Measurements from ENCODE around the gene CGB1. TPM values are rescaled to one million over a fixed set of nuclear protein-coding genes. Genes with fewer than 3 reads are reported as not detected.
"Not testable (repeated sequence)": the region's sequence is repeated elsewhere in the genome, so short reads cannot be mapped to it uniquely, and the experiment has no call there.

Gene CGB1
- total and polyA plus RNA-seq, 9 of the 15 experiments (the other 6 are each of a cell fraction or from before 2014, with no cell fraction given), result not detected

DNA sequence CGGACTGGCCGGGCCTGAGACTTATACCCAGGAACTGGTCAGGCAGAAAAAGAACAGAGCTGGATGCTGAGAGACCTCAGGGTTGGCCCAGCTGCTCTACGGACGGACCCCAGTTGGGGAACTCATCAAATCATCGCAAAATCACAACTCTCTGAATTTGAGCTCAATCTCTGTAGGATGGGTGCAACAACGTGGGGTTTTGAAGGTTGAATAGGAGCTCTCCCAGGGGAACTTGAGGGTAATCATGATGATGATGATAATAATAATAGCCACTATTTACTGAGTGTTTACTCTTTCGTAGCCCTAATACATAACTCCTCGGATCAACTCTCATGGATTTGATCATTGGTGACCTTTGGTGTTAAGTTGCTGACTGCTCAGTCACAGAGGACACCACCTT lies 6.4 kb downstream of the CGB1 start:
- 30% methylated on average over 4 of the region's 8 CpGs for WGBS (ENCODE audit: insufficient coverage, low coverage, missing lambda C conversion rate)
- H3K9me3 ChIP-seq (replicated peaks; ENCODE audit: control insufficient read depth, insufficient read depth, low read depth, low read length); H3K36me3 ChIP-seq (ENCODE audit: control insufficient read depth, insufficient read depth, low read length); H3K79me2 ChIP-seq (ENCODE audit: control insufficient read depth, insufficient read depth, low read length); intact Hi-C loops (cut with micrococcal nuclease); H3K4me2 ChIP-seq (ENCODE audit: insufficient read depth, low read length); H3K27me3 ChIP-seq (ENCODE audit: control insufficient read depth in 2 of 2, insufficient read depth in 2 of 2, low read length in 2 of 2); H3K4me3 ChIP-seq; ATAC-seq; BruUV-seq (replicated peaks); H3K9ac ChIP-seq (ENCODE audit: insufficient read depth in 1 of 2, low read depth in 2 of 2, low read length in 2 of 2); H3K4me1 ChIP-seq (replicated peaks in 1 of 2; ENCODE audit: control insufficient read depth in 2 of 2, insufficient read depth in 2 of 2, low read length in 2 of 2); POLR2A ChIA-PET; H2AFZ ChIP-seq (ENCODE audit: low read depth, low read length); H3K9me1 ChIP-seq (ENCODE audit: control insufficient read depth, insufficient read depth, low read length); FAIRE-seq; H4K20me1 ChIP-seq (replicated peaks; ENCODE audit: control insufficient read depth, insufficient read depth, low read length); DNase-seq (ENCODE audit: extremely low read depth in 1 of 4, low spot score in 3 of 4); CTCF ChIA-PET (ENCODE audit: low intra/inter-chr PET ratio); H3K27ac ChIP-seq (ENCODE audit: extremely low read depth, low read depth, low read length); in situ Hi-C loops (cut with MboI): not testable (repeated sequence)

DNA sequence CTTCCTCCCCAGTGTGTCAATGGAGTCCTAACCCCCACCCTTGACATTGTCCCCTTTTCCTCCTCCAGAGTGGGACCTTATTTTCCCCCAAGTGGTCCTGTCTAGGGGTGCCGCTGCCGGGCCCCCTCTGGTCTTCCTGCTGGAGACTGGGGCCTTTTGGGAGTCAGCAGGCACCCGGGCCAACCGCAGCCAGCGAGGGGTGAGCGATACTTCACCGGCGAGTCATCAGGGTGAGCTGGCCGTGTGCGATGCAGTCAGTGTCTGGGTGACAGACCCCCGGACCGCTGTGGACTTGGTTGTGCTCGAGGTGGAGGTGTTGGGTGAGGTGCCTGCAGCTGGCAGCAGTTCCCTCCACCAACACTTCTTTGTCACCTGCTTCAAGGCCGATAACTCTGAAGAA lies 6.9 kb downstream of the CGB1 start:
- 48% methylated on average over 7 of the region's 14 CpGs for WGBS (ENCODE audit: insufficient coverage, low coverage, missing lambda C conversion rate)
- H3K4me2 ChIP-seq (ENCODE audit: insufficient read depth, low read length); CTCF ChIA-PET (ENCODE audit: low intra/inter-chr PET ratio): not testable (repeated sequence)

DNA sequence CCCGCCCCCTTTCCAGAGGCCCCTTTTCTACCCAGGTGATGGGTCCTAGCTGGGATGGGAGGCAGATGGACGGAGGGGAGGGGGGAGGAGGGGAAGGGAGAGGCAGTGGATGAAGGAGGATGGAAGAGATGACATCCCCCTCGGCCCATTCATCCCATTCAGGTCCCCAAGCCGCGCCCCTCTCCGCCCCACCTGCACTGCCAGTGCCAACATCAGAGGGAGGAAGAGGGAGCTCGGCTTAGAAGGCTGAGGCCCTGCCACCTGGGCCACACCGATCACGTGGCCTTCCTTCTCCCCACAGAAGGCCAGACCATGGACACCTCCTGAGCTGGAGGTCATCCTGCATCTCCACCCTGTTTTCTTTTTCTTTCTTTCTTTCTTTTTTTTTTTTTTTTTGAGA lies 8.0 kb downstream of the CGB1 start:
- H3K9ac ChIP-seq (ENCODE audit: insufficient read depth in 1 of 2, low read depth in 2 of 2, low read length in 2 of 2); H3K9me1 ChIP-seq (ENCODE audit: control insufficient read depth, insufficient read depth, low read length); CTCF ChIA-PET (ENCODE audit: low intra/inter-chr PET ratio); H3K27me3 ChIP-seq (ENCODE audit: control insufficient read depth in 2 of 2, insufficient read depth in 2 of 2, low read length in 2 of 2); BruUV-seq (replicated peaks); intact Hi-C loops (cut with micrococcal nuclease); FAIRE-seq; H3K9me3 ChIP-seq (replicated peaks; ENCODE audit: control insufficient read depth, insufficient read depth, low read depth, low read length); in situ Hi-C loops (cut with MboI); H3K4me1 ChIP-seq (replicated peaks in 1 of 2; ENCODE audit: control insufficient read depth in 2 of 2, insufficient read depth in 2 of 2, low read length in 2 of 2); H3K27ac ChIP-seq (ENCODE audit: extremely low read depth, low read depth, low read length); H3K4me2 ChIP-seq (ENCODE audit: insufficient read depth, low read length); H3K79me2 ChIP-seq (ENCODE audit: control insufficient read depth, insufficient read depth, low read length); H2AFZ ChIP-seq (ENCODE audit: low read depth, low read length); H3K4me3 ChIP-seq; DNase-seq (ENCODE audit: extremely low read depth in 1 of 4, low spot score in 3 of 4); H3K36me3 ChIP-seq (ENCODE audit: control insufficient read depth, insufficient read depth, low read length); ATAC-seq; H4K20me1 ChIP-seq (replicated peaks; ENCODE audit: control insufficient read depth, insufficient read depth, low read length): not testable (repeated sequence)
- POLR2A ChIA-PET, result interaction anchor here (0.6 to 0.8 kb wide), 2 partner anchors 9 to 47 kb away, joined by 3 read pairs; no protein-coding TSS in a partner anchor
- 20% methylated on average over 1 of the region's 9 CpGs for WGBS (ENCODE audit: insufficient coverage, low coverage, missing lambda C conversion rate)

More for the DNA sequence above, 6.9 kb downstream of the CGB1 start:
- ATAC-seq; H3K79me2 ChIP-seq (ENCODE audit: control insufficient read depth, insufficient read depth, low read length); H2AFZ ChIP-seq (ENCODE audit: low read depth, low read length); H3K36me3 ChIP-seq (ENCODE audit: control insufficient read depth, insufficient read depth, low read length); BruUV-seq (replicated peaks); H3K4me3 ChIP-seq; H3K9ac ChIP-seq (ENCODE audit: insufficient read depth in 1 of 2, low read depth in 2 of 2, low read length in 2 of 2); H3K9me1 ChIP-seq (ENCODE audit: control insufficient read depth, insufficient read depth, low read length); H4K20me1 ChIP-seq (replicated peaks; ENCODE audit: control insufficient read depth, insufficient read depth, low read length); H3K4me1 ChIP-seq (replicated peaks in 1 of 2; ENCODE audit: control insufficient read depth in 2 of 2, insufficient read depth in 2 of 2, low read length in 2 of 2); H3K27ac ChIP-seq (ENCODE audit: extremely low read depth, low read depth, low read length); H3K9me3 ChIP-seq (replicated peaks; ENCODE audit: control insufficient read depth, insufficient read depth, low read depth, low read length); intact Hi-C loops (cut with micrococcal nuclease); POLR2A ChIA-PET; in situ Hi-C loops (cut with MboI); FAIRE-seq; H3K27me3 ChIP-seq (ENCODE audit: control insufficient read depth in 2 of 2, insufficient read depth in 2 of 2, low read length in 2 of 2); DNase-seq (ENCODE audit: extremely low read depth in 1 of 4, low spot score in 3 of 4): not testable (repeated sequence)

DNA sequence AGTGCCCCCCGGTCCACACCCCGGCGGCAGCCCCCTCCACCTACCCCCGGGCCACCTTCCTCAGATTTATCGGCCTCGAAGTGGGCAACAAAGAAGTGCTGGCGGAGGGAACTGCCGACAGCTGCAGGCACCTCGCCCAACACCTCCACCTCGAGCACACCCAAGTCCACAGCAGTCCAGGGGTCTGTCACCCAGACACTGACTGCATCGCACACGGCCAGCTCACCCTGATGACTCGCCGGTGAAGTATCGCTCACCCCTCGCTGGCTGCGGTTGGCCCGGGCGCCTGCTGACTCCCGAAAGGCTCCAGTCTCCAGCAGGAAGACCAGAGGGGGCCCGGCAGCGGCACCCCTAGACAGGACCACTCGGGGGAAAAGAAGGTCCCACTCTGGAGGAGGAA lies 11.1 kb downstream of the CGB1 start:
- BruUV-seq (replicated peaks); intact Hi-C loops (cut with micrococcal nuclease); H3K79me2 ChIP-seq (ENCODE audit: control insufficient read depth, insufficient read depth, low read length); H3K9me1 ChIP-seq (ENCODE audit: control insufficient read depth, insufficient read depth, low read length); ATAC-seq; H3K9ac ChIP-seq (ENCODE audit: insufficient read depth in 1 of 2, low read depth in 2 of 2, low read length in 2 of 2); H3K27ac ChIP-seq (ENCODE audit: extremely low read depth, low read depth, low read length); CTCF ChIA-PET (ENCODE audit: low intra/inter-chr PET ratio); H3K9me3 ChIP-seq (replicated peaks; ENCODE audit: control insufficient read depth, insufficient read depth, low read depth, low read length); H3K27me3 ChIP-seq (ENCODE audit: control insufficient read depth in 2 of 2, insufficient read depth in 2 of 2, low read length in 2 of 2); FAIRE-seq; H3K36me3 ChIP-seq (ENCODE audit: control insufficient read depth, insufficient read depth, low read length); in situ Hi-C loops (cut with MboI); DNase-seq (ENCODE audit: extremely low read depth in 1 of 4, low spot score in 3 of 4); H3K4me2 ChIP-seq (ENCODE audit: insufficient read depth, low read length); H2AFZ ChIP-seq (ENCODE audit: low read depth, low read length); POLR2A ChIA-PET; H3K4me3 ChIP-seq; H4K20me1 ChIP-seq (replicated peaks; ENCODE audit: control insufficient read depth, insufficient read depth, low read length): not testable (repeated sequence)
- H3K4me1 ChIP-seq (replicated peaks in 1 of 2; ENCODE audit: control insufficient read depth in 2 of 2, insufficient read depth in 2 of 2, low read length in 2 of 2), result peaks cover 6 to 11% of the 10 kb centered on the region in 2 experiments; a peak in 4 of 5 replicates
- WGBS (ENCODE audit: insufficient coverage, low coverage, missing lambda C conversion rate), result 34% methylated on average over 7 of the region's 23 CpGs

All from K562 (cell line).